ENCODE results near the gene TRMT44. TPM values are rescaled to one million over a fixed set of nuclear protein-coding genes. Genes with fewer than 3 reads are reported as not detected.
"Not testable (repeated sequence)": the region's sequence is repeated elsewhere in the genome, so short reads cannot be mapped to it uniquely, and the experiment has no call there.

Gene TRMT44
- total RNA-seq, 4 donors from 2014 or later: 30.8 to 60.0 (median 46.1) TPM

DNA sequence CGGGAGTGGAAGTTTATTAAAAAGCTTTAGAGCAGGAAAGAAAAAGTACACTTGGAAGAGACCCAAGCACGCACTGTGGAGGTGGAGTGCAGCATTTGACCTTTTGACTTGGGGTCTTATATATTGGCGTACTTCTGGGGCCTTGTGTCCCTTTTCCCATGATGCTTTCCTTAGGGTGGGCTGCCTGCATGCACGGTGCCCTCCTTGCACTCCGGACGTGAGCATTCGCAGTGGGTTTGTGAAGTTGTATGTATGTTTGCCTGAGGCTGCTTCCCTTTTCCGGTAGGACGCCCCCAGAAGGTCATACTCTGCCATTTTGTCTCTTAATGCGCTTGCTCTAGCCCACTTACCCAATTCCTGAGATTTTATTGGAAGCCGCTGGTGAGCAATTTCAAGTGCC lies 39.6 kb downstream of the TRMT44 start:
- no peak for DNase-seq (ENCODE audit: low spot score in 2 of 2)
- no peak for TF ChIP-seq POLR2A (IDR thresholded peaks at IDR 0.05)
- no peak for TF ChIP-seq POLR2AphosphoS5 (IDR thresholded peaks at IDR 0.05)
- TF ChIP-seq, protein P1, sequence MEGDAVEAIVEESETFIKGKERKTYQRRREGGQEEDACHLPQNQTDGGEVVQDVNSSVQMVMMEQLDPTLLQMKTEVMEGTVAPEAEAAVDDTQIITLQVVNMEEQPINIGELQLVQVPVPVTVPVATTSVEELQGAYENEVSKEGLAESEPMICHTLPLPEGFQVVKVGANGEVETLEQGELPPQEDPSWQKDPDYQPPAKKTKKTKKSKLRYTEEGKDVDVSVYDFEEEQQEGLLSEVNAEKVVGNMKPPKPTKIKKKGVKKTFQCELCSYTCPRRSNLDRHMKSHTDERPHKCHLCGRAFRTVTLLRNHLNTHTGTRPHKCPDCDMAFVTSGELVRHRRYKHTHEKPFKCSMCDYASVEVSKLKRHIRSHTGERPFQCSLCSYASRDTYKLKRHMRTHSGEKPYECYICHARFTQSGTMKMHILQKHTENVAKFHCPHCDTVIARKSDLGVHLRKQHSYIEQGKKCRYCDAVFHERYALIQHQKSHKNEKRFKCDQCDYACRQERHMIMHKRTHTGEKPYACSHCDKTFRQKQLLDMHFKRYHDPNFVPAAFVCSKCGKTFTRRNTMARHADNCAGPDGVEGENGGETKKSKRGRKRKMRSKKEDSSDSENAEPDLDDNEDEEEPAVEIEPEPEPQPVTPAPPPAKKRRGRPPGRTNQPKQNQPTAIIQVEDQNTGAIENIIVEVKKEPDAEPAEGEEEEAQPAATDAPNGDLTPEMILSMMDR (IDR thresholded peaks at IDR 0.05): no peak
- TF ChIP-seq EP300 (IDR thresholded peaks at IDR 0.05): no peak
- 88% methylated on average over 11 of the region's 11 CpGs for WGBS
- Histone ChIP-seq H3K27ac (no peak overlapping the region), H3K9me3 (no peaks in the 10 kb centered on the region), H3K4me3 (no peak overlapping the region), H3K4me1 (no peaks in the 10 kb centered on the region), H3K27me3 (no peaks in the 10 kb centered on the region), H3K36me3 (peaks cover 22% of the 10 kb centered on the region)

DNA sequence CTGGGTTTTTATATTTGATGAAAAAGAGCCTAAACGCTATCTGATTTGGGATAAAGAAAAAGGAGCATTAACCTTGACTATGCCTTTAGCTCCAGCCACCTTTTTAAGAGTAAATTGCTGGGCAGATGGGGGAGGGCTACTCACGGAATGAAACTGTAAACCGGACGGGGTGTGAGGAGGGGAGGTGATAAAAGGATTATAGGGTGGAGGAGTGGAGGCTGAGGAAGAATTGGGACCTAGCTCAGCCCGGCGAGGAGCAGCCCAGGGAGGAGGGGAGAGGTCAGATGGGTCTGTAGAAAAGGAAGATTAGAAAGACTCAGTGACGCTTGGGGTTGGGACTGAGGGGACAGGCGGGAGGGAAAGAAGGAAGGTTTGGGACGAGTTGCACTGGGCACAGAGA lies 46.1 kb downstream of the TRMT44 start:
- not testable (repeated sequence) for H3K9me3 ChIP-seq; DNase-seq (ENCODE audit: low spot score in 2 of 2); H3K4me3 ChIP-seq; H3K36me3 ChIP-seq; H3K27me3 ChIP-seq; H3K27ac ChIP-seq; H3K4me1 ChIP-seq
- 63% methylated on average over 9 of the region's 9 CpGs for WGBS

DNA sequence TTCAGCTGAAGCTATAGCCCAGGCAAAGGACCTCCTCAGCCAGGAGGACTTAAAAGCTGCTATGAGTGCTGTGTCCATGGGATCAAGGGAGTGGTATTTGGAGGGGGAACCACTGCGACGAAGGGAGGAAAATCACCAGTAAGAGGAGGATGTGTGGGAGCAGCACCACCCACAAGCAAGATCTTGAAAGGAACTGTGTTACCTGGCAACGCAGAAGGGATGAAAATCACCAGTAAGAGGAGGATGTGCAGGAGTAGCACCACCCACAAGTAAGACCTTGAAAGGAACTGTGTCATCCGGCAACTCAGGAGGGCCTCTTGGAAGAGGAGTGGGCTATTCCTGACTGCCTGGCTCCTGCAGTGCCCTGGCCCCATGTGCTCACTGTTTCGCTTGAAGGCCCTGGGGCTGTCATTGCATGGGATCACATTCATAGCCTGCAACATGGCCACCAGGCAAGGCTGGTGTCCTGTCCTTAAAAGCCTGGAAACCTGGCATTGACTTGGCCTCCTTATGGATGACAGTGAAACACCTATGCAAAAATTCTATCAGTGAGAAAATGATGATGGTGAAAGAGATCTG lies 48.3 kb downstream of the TRMT44 start:
- DNase-seq (ENCODE audit: low spot score in 2 of 2): no peak
- Histone ChIP-seq H3K27ac (no peak overlapping the region), H3K4me1 (no peaks in the 10 kb centered on the region), H3K27me3 (no peaks in the 10 kb centered on the region), H3K36me3 (no peaks in the 10 kb centered on the region), H3K4me3 (no peak overlapping the region), H3K9me3 (no peaks in the 10 kb centered on the region)
- WGBS: 85% methylated on average over 5 of the region's 5 CpGs
- TF ChIP-seq POLR2A (IDR thresholded peaks at IDR 0.05): no peak
- no peak for TF ChIP-seq POLR2AphosphoS5 (IDR thresholded peaks at IDR 0.05)
- TF ChIP-seq EP300 (IDR thresholded peaks at IDR 0.05): no peak
- TF ChIP-seq, protein P1 (IDR thresholded peaks at IDR 0.05): no peak

DNA sequence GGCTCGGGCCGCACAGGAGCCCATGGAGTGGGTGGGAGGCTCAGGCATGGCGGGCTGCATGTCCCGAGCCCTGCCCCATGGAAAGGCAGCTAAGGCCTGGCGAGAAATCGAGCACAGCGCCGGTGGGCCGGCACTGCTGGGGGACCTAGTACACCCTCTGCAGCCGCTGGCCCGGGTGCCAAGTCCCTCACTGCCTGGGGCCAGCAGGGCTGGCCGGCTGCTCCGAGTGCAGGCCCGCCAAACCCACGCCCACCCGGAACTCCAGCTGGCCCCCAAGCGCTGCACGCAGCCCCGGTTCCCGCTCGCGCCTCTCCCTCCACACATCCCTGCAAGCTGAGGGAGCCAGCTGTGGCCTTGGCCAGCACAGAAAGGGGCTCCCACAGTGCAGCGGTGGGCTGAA lies 50.9 kb downstream of the TRMT44 start:
- H3K4me1 ChIP-seq; H3K36me3 ChIP-seq; H3K27ac ChIP-seq; H3K4me3 ChIP-seq; DNase-seq (ENCODE audit: low spot score in 2 of 2); H3K27me3 ChIP-seq; H3K9me3 ChIP-seq: not testable (repeated sequence)
- WGBS: 100% methylated on average over 1 of the region's 23 CpGs

DNA sequence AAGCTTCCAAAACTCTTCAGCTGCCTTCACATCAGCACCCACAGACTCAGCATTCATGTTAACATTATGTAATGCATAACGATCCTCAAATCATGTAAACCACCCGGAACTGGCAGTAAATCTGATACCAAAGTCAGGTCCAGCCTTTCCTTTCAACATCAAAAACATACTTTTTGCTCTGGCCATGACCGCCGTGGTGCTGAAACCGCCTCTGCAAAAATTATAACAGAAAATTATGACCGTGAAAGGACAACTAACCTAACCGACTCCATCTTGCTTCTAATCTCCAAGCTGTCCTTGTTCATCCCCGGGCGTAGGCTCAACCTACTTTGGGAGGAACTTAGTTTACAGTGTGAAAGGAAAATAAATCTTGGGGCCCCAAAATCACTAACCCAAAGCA lies 51.6 kb downstream of the TRMT44 start:
- no peak overlapping the region for H3K4me3 ChIP-seq
- DNase-seq (ENCODE audit: low spot score in 2 of 2): no peak
- H3K4me1 ChIP-seq: no peaks in the 10 kb centered on the region
- no peak overlapping the region for H3K27ac ChIP-seq
- no peak for TF ChIP-seq POLR2A (IDR thresholded peaks at IDR 0.05)
- H3K27me3 ChIP-seq: no peaks in the 10 kb centered on the region
- H3K36me3 ChIP-seq: no peaks in the 10 kb centered on the region
- 69% methylated on average over 9 of the region's 9 CpGs for WGBS
- H3K9me3 ChIP-seq: no peaks in the 10 kb centered on the region

DNA sequence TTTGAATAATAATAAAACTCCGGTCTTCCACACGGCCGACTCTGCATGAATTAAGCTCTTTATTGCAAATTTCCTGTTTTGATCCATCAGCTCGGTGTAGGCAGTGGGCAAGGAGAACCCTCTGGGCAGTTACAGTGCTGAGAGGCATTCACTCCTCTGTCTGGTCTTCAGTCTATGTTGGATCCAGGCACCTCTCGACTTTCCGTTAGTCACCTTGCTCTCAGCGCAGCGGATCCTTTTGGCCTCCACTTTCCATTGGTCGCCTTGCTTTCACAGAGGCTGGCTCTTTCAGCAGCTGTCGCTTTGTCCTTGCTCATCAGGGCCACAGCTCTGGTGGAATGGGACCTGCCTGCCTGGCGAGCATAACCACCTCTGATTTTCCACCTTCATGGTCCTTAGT lies 52.9 kb downstream of the TRMT44 start:
- TF ChIP-seq, protein P1 (IDR thresholded peaks at IDR 0.05): no peak
- TF ChIP-seq EP300 (IDR thresholded peaks at IDR 0.05): no peak
- no peak for TF ChIP-seq POLR2A (IDR thresholded peaks at IDR 0.05)
- no peak for TF ChIP-seq POLR2AphosphoS5 (IDR thresholded peaks at IDR 0.05)
- WGBS: 82% methylated on average over 11 of the region's 11 CpGs

DNA sequence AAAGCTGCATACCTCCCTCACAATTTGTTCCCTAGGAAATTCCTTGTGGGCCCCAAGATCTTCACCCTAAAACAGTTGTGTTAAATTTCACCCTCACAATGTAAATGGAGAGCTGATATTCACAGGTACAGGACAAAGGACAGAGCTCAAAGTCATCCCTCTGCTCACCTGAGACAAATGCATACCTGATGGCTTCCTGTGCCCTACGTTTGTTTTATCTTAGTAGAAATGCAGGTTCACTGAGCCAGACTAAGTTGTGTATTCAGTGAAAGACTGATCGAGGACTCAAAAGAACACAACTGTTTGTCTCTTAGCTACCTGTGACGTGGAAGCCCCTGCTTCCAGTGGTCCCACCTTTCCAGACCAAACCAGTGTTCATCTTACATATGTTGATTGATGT lies 53.6 kb downstream of the TRMT44 start:
- Histone ChIP-seq H3K27ac (no peak overlapping the region), H3K27me3 (no peaks in the 10 kb centered on the region), H3K4me3 (no peak overlapping the region), H3K9me3 (no peaks in the 10 kb centered on the region), H3K4me1 (no peaks in the 10 kb centered on the region), H3K36me3 (no peaks in the 10 kb centered on the region)
- DNase-seq (ENCODE audit: low spot score in 2 of 2): no peak
- TF ChIP-seq EP300 (IDR thresholded peaks at IDR 0.05) (no peak), POLR2A (IDR thresholded peaks at IDR 0.05) (no peak), POLR2AphosphoS5 (IDR thresholded peaks at IDR 0.05) (no peak)
- TF ChIP-seq, protein P1 (IDR thresholded peaks at IDR 0.05): no peak
- 59% methylated on average over 3 of the region's 3 CpGs for WGBS

More for the DNA sequence above, 52.9 kb downstream of the TRMT44 start:
- no peaks in the 10 kb centered on the region for H3K4me1 ChIP-seq
- no peak for DNase-seq (ENCODE audit: low spot score in 2 of 2)
- H3K4me3 ChIP-seq: no peak overlapping the region
- H3K27ac ChIP-seq: no peak overlapping the region
- H3K9me3 ChIP-seq: no peaks in the 10 kb centered on the region
- H3K27me3 ChIP-seq: no peaks in the 10 kb centered on the region
- H3K36me3 ChIP-seq: no peaks in the 10 kb centered on the region

Measured in suprapubic skin (tissue), 4 donors.